Chondrocyte (in vitro differentiated cells): ENCODE measurements around the gene HMCN2. TPM values are rescaled to one million over a fixed set of nuclear protein-coding genes. Genes with fewer than 3 reads are reported as not detected.
A peak's percentile ranks its signal among the peaks of the same experiment; 100 is the strongest.

ENCODE experiments used
- DNase-seq: peaks from one replicate; pipeline ENCODE4 v3.0.0; 2021; ENCODE audit warnings: mixed read lengths, low spot score
- H3K27ac Mint-ChIP-seq: one replicate; pipeline ENCODE4 v1.8.0; 2021; ENCODE audit warnings: mild to moderate bottlenecking, moderate library complexity, mixed read lengths; ENCODE audit not compliant: unreplicated experiment
- H3K27me3 Mint-ChIP-seq: 2 replicates; pipeline ENCODE4 v1.8.0; 2021; ENCODE audit warnings: low read depth, mixed read lengths
- H3K36me3 Mint-ChIP-seq: 2 replicates; pipeline ENCODE4 v1.8.0; 2021; ENCODE audit warnings: low read depth, mixed read lengths
- H3K4me1 Mint-ChIP-seq: 2 replicates; pipeline ENCODE4 v1.8.0; 2021; ENCODE audit warnings: low read depth, mild to moderate bottlenecking, mixed read lengths
- H3K4me3 Mint-ChIP-seq: one replicate; pipeline ENCODE4 v1.8.0; 2021; ENCODE audit warnings: mild to moderate bottlenecking, moderate library complexity, mixed read lengths; ENCODE audit not compliant: unreplicated experiment
- H3K9me3 Mint-ChIP-seq: 2 replicates; pipeline ENCODE4 v1.8.0; 2021; ENCODE audit warnings: low read depth, mixed read lengths
- CTCF ChIP-seq: fragments of 200-600 bp; sonication (generic); IDR thresholded peaks from 2 replicates; pipeline ENCODE4 v1.5.0; 2021; ENCODE audit warnings: antibody characterized with exemption, mild to moderate bottlenecking, moderate library complexity
- total RNA-seq: library from RNA; stranded (reverse); gene quantifications from 3 replicates; pipeline ENCODE4 v1.2.1, GENCODE V29; 2021

The HMCN2 gene
- total RNA-seq, 1 donor from 2014 or later, result 0.05 TPM

- Mint-ChIP-seq H3K27me3 (peaks cover 26% of the 10 kb centered on the region), H3K4me1 (no peaks in the 10 kb centered on the region), H3K4me3 (no peak overlapping the region), H3K27ac (no peak overlapping the region), H3K9me3 (no peaks in the 10 kb centered on the region), H3K36me3 (no peaks in the 10 kb centered on the region)
- no peak for TF ChIP-seq CTCF
- no peak for DNase-seq
These were observed 137.3 kb downstream of the HMCN2 start for GRCh38 chr9:130402645-130403440.

- no peak overlapping the region for H3K27ac Mint-ChIP-seq
These were observed 140.2 kb downstream of the HMCN2 start for GRCh38 chr9:130405657-130406257.

GRCh38 chr9:130406278-130406895 lies 140.8 kb downstream of the HMCN2 start:
- no peaks in the 10 kb centered on the region for H3K9me3 Mint-ChIP-seq
- H3K4me3 Mint-ChIP-seq, result no peak overlapping the region
- no peak overlapping the region for H3K27ac Mint-ChIP-seq
- H3K36me3 Mint-ChIP-seq, result no peaks in the 10 kb centered on the region
- no peak for TF ChIP-seq CTCF
- peaks cover 21% of the 10 kb centered on the region for H3K27me3 Mint-ChIP-seq
- DNase-seq, result peak; percentile 58
- no peaks in the 10 kb centered on the region for H3K4me1 Mint-ChIP-seq

More at GRCh38 chr9:130405657-130406257, 140.2 kb downstream of the HMCN2 start:
- H3K4me3 Mint-ChIP-seq, result no peak overlapping the region
- peaks cover 21% of the 10 kb centered on the region for H3K27me3 Mint-ChIP-seq
- peak; percentile 67 for DNase-seq
- TF ChIP-seq CTCF, result no peak
- no peaks in the 10 kb centered on the region for H3K4me1 Mint-ChIP-seq
- H3K9me3 Mint-ChIP-seq, result no peaks in the 10 kb centered on the region
- no peaks in the 10 kb centered on the region for H3K36me3 Mint-ChIP-seq

- Mint-ChIP-seq H3K4me1 (no peaks in the 10 kb centered on the region), H3K27me3 (peaks cover 17% of the 10 kb centered on the region), H3K9me3 (no peaks in the 10 kb centered on the region), H3K36me3 (peaks cover 2% of the 10 kb centered on the region), H3K27ac (no peak overlapping the region), H3K4me3 (no peak overlapping the region)
- TF ChIP-seq CTCF, result no peak
- DNase-seq, result peak; percentile 26
These were observed 142.5 kb downstream of the HMCN2 start for GRCh38 chr9:130407916-130408663.

- Mint-ChIP-seq H3K4me1 (no peaks in the 10 kb centered on the region), H3K27ac (no peak overlapping the region), H3K9me3 (no peaks in the 10 kb centered on the region), H3K27me3 (peaks cover 21% of the 10 kb centered on the region), H3K4me3 (no peak overlapping the region), H3K36me3 (peaks cover 4% of the 10 kb centered on the region)
- peak; percentile 61 for DNase-seq
- no peak for TF ChIP-seq CTCF
These were observed 143.1 kb downstream of the HMCN2 start for GRCh38 chr9:130408669-130409068.
